MM.1S (cell line): Measurements from ENCODE around the gene FAM193A.

Experiments
- CTCF ChIP-seq: fragments of 300-600 bp; sonication (generic); IDR thresholded peaks from 2 replicates; pipeline ENCODE4 v1.5.1; 2016; ENCODE audit warnings: antibody characterized with exemption, low read length, mixed read lengths
- EZH2 ChIP-seq: fragments of 300-600 bp; sonication (generic); optimal IDR thresholded peaks from 2 replicates; pipeline ENCODE3; 2017; ENCODE audit warnings: low read depth, mild to moderate bottlenecking, antibody characterized with exemption, low read length, mixed read lengths

GRCh38 chr4:2698951-2699505 is 162.6 kb downstream of the FAM193A start:
- TF ChIP-seq EZH2 (no peak), CTCF (no peak)
